B cell (primary cell): Measurements from ENCODE around the gene RAD51B. TPM values are rescaled to one million over a fixed set of nuclear protein-coding genes. Genes with fewer than 3 reads are reported as not detected.

Source experiments
- ATAC-seq: fragments of 200-7000 bp; cut with Tn5 transposase; one replicate; pipeline ENCODE4 v1.10.0; 2021; ENCODE audit warnings: low read depth, mild to moderate bottlenecking, moderate number of reproducible peaks, moderate library complexity
- CTCF ChIA-PET: fragments of 350-600 bp; sonication (Branson Sonifier 250); formaldehyde crosslinking; loops from one replicate; lab custom pipeline; 2021; ENCODE audit warnings: antibody characterized with exemption, inconsistent platforms; lab: Charles Lee
- POLR2A ChIA-PET: fragments of 350-600 bp; sonication (Branson Sonifier 250); formaldehyde crosslinking; loops from one replicate; lab custom pipeline; 2021; ENCODE audit warnings: antibody characterized with exemption; lab: Charles Lee
- DNase-seq: peaks from one replicate; pipeline ENCODE4 v3.0.0; 2013
- H2AFZ ChIP-seq: 2 replicates; pipeline ENCODE4 v1.6.1; 2012; ENCODE audit warnings: mild to moderate bottlenecking, low read depth, low read length; ENCODE audit not compliant: insufficient read depth, poor library complexity, severe bottlenecking
- H3K27ac ChIP-seq, 2 donors: 1 replicate in 1 of 2; 2 replicates in 1 of 2; pipeline ENCODE4 v1.5.1; 2012 to 2013; ENCODE audit warnings: low read length in 2 of 2, mild to moderate bottlenecking in 2 of 2, moderate library complexity in 1 of 2
- H3K27me3 ChIP-seq, 4 experiments: fragments of 200-600 bp in 1 of 4; sonication (generic) in 1 of 4; replicated peaks in 1 of 4; 1 replicate in 2 of 4; 2 replicates in 2 of 4; pipeline versions ENCODE4 v1.6.1 to v1.7.0; 2013 to 2016; ENCODE audit warnings: low read length in 3 of 4, mild to moderate bottlenecking in 2 of 4, mixed read lengths in 1 of 4, moderate library complexity in 1 of 4; ENCODE audit not compliant: insufficient read depth in 4 of 4, control insufficient read depth in 3 of 4; ENCODE audit errors: control extremely low read depth in 1 of 4
- H3K36me3 ChIP-seq, 2 experiments: replicated peaks in 1 of 2; 1 replicate in 1 of 2; 2 replicates in 1 of 2; pipeline versions ENCODE4 v1.6.1 to v1.7.1; 2013; ENCODE audit warnings: low read length in 1 of 2; ENCODE audit not compliant: insufficient read depth in 2 of 2, control insufficient read depth in 1 of 2; ENCODE audit errors: control extremely low read depth in 1 of 2, extremely low read depth in 1 of 2
- H3K4me1 ChIP-seq, 2 donors: fragments of 200-600 bp in 1 of 2; sonication (generic) in 1 of 2; 1 replicate in 1 of 2; 2 replicates in 1 of 2; pipeline versions ENCODE4 v1.5.1 to v1.6.1; 2013 to 2017; ENCODE audit warnings: low read length in 2 of 2; ENCODE audit not compliant: control insufficient read depth in 2 of 2, insufficient read depth in 2 of 2
- H3K4me2 ChIP-seq: replicated peaks from 2 replicates; pipeline ENCODE3; 2012; ENCODE audit warnings: mild to moderate bottlenecking, low read depth, low read length; ENCODE audit not compliant: poor library complexity, severe bottlenecking
- H3K4me3 ChIP-seq, 5 experiments: fragments of 200-600 bp in 1 of 5; sonication (generic) in 1 of 5; 1 replicate in 3 of 5; 2 replicates in 2 of 5; pipeline versions ENCODE4 v1.5.1 to v1.7.0; 2011 to 2016; ENCODE audit warnings: low read length in 4 of 5, mild to moderate bottlenecking in 4 of 5, low read depth in 2 of 5, control low read depth in 1 of 5, moderate library complexity in 1 of 5; ENCODE audit not compliant: insufficient read depth in 1 of 5; ENCODE audit errors: control extremely low read depth in 1 of 5, extremely low read depth in 1 of 5
- H3K79me2 ChIP-seq: fragments of 200-600 bp; sonication (generic); one replicate; pipeline ENCODE4 v1.6.0; 2016; ENCODE audit warnings: low read length; ENCODE audit not compliant: control insufficient read depth, insufficient read depth
- H3K9ac ChIP-seq: fragments of 200-600 bp; sonication (generic); 2 replicates; pipeline ENCODE4 v1.6.1; 2017; ENCODE audit warnings: mild to moderate bottlenecking, low read length, moderate library complexity
- H3K9me3 ChIP-seq, 3 donors: one replicate each; pipeline versions ENCODE4 v1.6.1 to v1.7.1; 2013; ENCODE audit warnings: low read length in 2 of 3; ENCODE audit not compliant: control insufficient read depth in 2 of 3, insufficient read depth in 1 of 3; ENCODE audit errors: control extremely low read depth in 1 of 3
- H4K20me1 ChIP-seq: 2 replicates; pipeline ENCODE4 v1.6.0; 2012; ENCODE audit warnings: mild to moderate bottlenecking, low read length; ENCODE audit not compliant: insufficient read depth, control insufficient read depth, poor library complexity, severe bottlenecking
- H3K27ac Mint-ChIP-seq: one replicate; pipeline ENCODE4 v1.8.0; 2021; ENCODE audit warnings: mixed read lengths
- H3K27me3 Mint-ChIP-seq: one replicate; pipeline ENCODE4 v1.8.0; 2021; ENCODE audit warnings: mixed read lengths
- H3K4me1 Mint-ChIP-seq: one replicate; pipeline ENCODE4 v1.8.0; 2021; ENCODE audit warnings: mixed read lengths
- H3K4me3 Mint-ChIP-seq: one replicate; pipeline ENCODE4 v1.8.0; 2021; ENCODE audit warnings: mixed read lengths
- H3K9me3 Mint-ChIP-seq: one replicate; pipeline ENCODE4 v1.8.0; 2022; ENCODE audit warnings: mixed read lengths; ENCODE audit not compliant: insufficient read depth
- CTCF ChIP-seq: fragments of 200-600 bp; IDR thresholded peaks from one replicate; pipeline ENCODE4 v1.8.0; 2022; ENCODE audit warnings: antibody characterized with exemption, mild to moderate bottlenecking
- EZH2 ChIP-seq: IDR thresholded peaks from 2 replicates; pipeline ENCODE4 v1.6.1; 2012; ENCODE audit warnings: borderline replicate concordance, low read depth, mild to moderate bottlenecking, moderate library complexity, low read length; ENCODE audit not compliant: insufficient read depth, poor library complexity, severe bottlenecking
- WGBS: methylation state at CpG from one replicate; pipeline ENCODE4 v1.1.5; 2013; ENCODE audit warnings: missing lambda C conversion rate; ENCODE audit not compliant: insufficient coverage; 5-methylcytosine and 5-hydroxymethylcytosine counted together
- intact Hi-C: fragments of 100-400 bp; cut with micrococcal nuclease; formaldehyde crosslinking; loops from one replicate; pipeline ENCODE4 v1.10.0; 2022
- polyA plus RNA-seq: library from polyadenylated mRNA; depleted of rRNA; stranded (reverse); fragments of >200 nt; gene quantifications from 2 replicates; pipeline ENCODE4 v1.2.3, GENCODE V29; 2012
- total RNA-seq, 2 donors: library from RNA; stranded (reverse); fragments of 120-200 nt in 1 of 2; gene quantifications; 1 replicate in 1 of 2; 2 replicates in 1 of 2; pipeline versions ENCODE4 v1.2.3 to v1.2.4, GENCODE V29; 2013 to 2022

RAD51B gene
- total and polyA plus RNA-seq, 2 donors (not counting 1 experiment from before 2014, with no cell fraction given), result 6.5 to 60.6 TPM

DNA sequence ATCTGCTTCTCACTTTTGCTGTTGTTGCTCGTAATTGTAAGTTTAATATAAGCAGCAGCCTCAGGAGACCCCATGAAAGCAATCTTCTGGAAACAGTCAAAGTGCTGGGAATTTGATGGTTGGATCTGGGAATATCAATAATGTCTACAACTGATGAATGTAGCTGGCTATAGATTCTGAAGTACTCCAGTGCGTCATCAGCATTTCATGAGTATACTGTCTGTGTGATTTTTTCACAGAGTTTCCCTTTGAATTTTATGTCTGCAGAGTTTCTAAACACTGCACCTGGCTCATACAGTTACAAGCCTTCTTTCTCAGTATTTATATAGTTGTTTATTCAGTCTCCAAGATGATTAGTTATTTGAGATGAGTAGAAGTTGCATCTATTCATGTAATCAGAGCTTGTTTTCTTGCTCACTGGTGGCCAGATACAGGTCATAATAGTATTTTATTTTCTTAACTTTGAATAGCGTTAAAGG, 222.3 kb downstream of the RAD51B start:
- Mint-ChIP-seq H3K4me3 (no peak overlapping the region), H3K27ac (no peak overlapping the region), H3K4me1 (peaks cover 11% of the 10 kb centered on the region), H3K27me3 (no peaks in the 10 kb centered on the region), H3K9me3 (no peaks in the 10 kb centered on the region)
- Histone ChIP-seq H3K36me3 (no peaks in the 10 kb centered on the region), H4K20me1 (no peaks in the 10 kb centered on the region), H3K4me3 (no peak overlapping the region), H3K27me3 (no peaks in the 10 kb centered on the region), H3K4me1 (no peaks in the 10 kb centered on the region), H3K4me2 (no peak overlapping the region), H3K79me2 (no peaks in the 10 kb centered on the region), H3K9me3 (no peaks in the 10 kb centered on the region), H3K9ac (no peak overlapping the region), H3K27ac (no peak overlapping the region), H2AFZ (no peak overlapping the region)
- intact Hi-C loops, result no loop called here
- ATAC-seq, result no peak
- no CpG with 5 or more reads among the region's 3 CpGs for WGBS
- TF ChIP-seq EZH2 (no peak), CTCF (no peak)
- POLR2A ChIA-PET, result no interaction called here
- CTCF ChIA-PET, result interaction anchor here (0.6 kb wide), 1 partner anchor 98 kb away, joined by 4 read pairs; no protein-coding TSS in a partner anchor
- DNase-seq, result no peak

- H3K4me1 ChIP-seq, result no peaks in the 10 kb centered on the region
- no peaks in the 10 kb centered on the region for H4K20me1 ChIP-seq
- H3K4me3 ChIP-seq, result no peak overlapping the region
- H3K4me1 Mint-ChIP-seq, result peaks cover 11% of the 10 kb centered on the region
- no peak for TF ChIP-seq CTCF
- no peak for TF ChIP-seq EZH2
- H3K27me3 ChIP-seq, result no peaks in the 10 kb centered on the region
- DNase-seq (no peak), ATAC-seq (no peak)
- POLR2A ChIA-PET, result no interaction called here
- intact Hi-C loops, result no loop called here
- WGBS, result no CpG with 5 or more reads among the region's 2 CpGs
- no peaks in the 10 kb centered on the region for H3K27me3 Mint-ChIP-seq
- no peak overlapping the region for H2AFZ ChIP-seq
- no peak overlapping the region for H3K27ac ChIP-seq
- no peak overlapping the region for H3K27ac Mint-ChIP-seq
- H3K9ac ChIP-seq, result no peak overlapping the region
- H3K79me2 ChIP-seq, result no peaks in the 10 kb centered on the region
- no peaks in the 10 kb centered on the region for H3K9me3 ChIP-seq
- H3K4me3 Mint-ChIP-seq, result no peak overlapping the region
- no peaks in the 10 kb centered on the region for H3K36me3 ChIP-seq
- no peak overlapping the region for H3K4me2 ChIP-seq
- CTCF ChIA-PET, result no interaction called here
- no peaks in the 10 kb centered on the region for H3K9me3 Mint-ChIP-seq
These were observed 223.1 kb downstream of the RAD51B start for GRCh38 chr14:68042586-68043210.
